Breast epithelium (tissue), 4 donors: Measurements from ENCODE around the gene POU2AF3. TPM values are rescaled to one million over a fixed set of nuclear protein-coding genes. Genes with fewer than 3 reads are reported as not detected.

Experiments
- DNase-seq, 2 donors: peaks; one replicate each; pipeline ENCODE4 v3.0.0-alpha.2; 2019; ENCODE audit warnings: low spot score in 2 of 2
- H3K27ac ChIP-seq, 2 donors: fragments of 200-600 bp; sonication (generic) in 1 of 2; one replicate each; pipeline ENCODE4 v1.5.1; 2016 to 2019; ENCODE audit warnings: mild to moderate bottlenecking in 1 of 2
- H3K27me3 ChIP-seq, 2 donors: fragments of 200-600 bp; sonication (generic) in 1 of 2; one replicate each; pipeline versions ENCODE4 v1.5.1 to v1.6.0; 2017 to 2019; ENCODE audit warnings: control low read depth in 1 of 2, mild to moderate bottlenecking in 1 of 2
- H3K36me3 ChIP-seq: fragments of 200-600 bp; one replicate; pipeline ENCODE4 v1.5.1; 2019
- H3K4me1 ChIP-seq, 2 donors: fragments of 200-600 bp; sonication (generic); one replicate each; pipeline ENCODE4 v1.5.1; 2016 to 2019; ENCODE audit warnings: control low read depth in 1 of 2
- H3K4me3 ChIP-seq, 3 donors: fragments of 200-600 bp; sonication (generic); 1 replicate in 2 of 3; 2 replicates in 1 of 3; pipeline ENCODE4 v1.5.1; 2016 to 2019; ENCODE audit warnings: mild to moderate bottlenecking in 3 of 3, moderate library complexity in 2 of 3
- H3K9me3 ChIP-seq, 2 donors: fragments of 200-600 bp; sonication (generic) in 1 of 2; one replicate each; pipeline ENCODE4 v1.5.1; 2016 to 2019; ENCODE audit warnings: control low read depth in 1 of 2
- POLR2A ChIP-seq: fragments of 450-650 bp; IDR thresholded peaks from one replicate; pipeline ENCODE4 v1.6.1; 2016; ENCODE audit warnings: antibody characterized with exemption, mild to moderate bottlenecking, moderate library complexity
- POLR2AphosphoS5 ChIP-seq, 3 donors: sonication (generic); formaldehyde crosslinking; IDR thresholded peaks; one replicate each; pipeline ENCODE4 v1.6.1; 2017; ENCODE audit warnings: antibody characterized with exemption in 3 of 3
- intact Hi-C: fragments of 100-400 bp; cut with DNase I; formaldehyde crosslinking; loops from one replicate; pipeline ENCODE4 v1.15.1; 2023; ENCODE audit warnings: low total_unique reads
- total RNA-seq, 3 donors: library from RNA; depleted of rRNA; stranded (reverse); fragments of >200 nt; gene quantifications; one replicate each; pipeline ENCODE4 v1.1.0, GENCODE V29; 2016
- TF ChIP-seq, protein P1 (sequence below), 3 donors: fragments of 450-650 bp; IDR thresholded peaks; one replicate each; pipeline ENCODE4 v1.5.1; 2016 to 2017; ENCODE audit warnings: antibody characterized with exemption in 3 of 3, mild to moderate bottlenecking in 3 of 3, moderate library complexity in 3 of 3

POU2AF3 gene
- total RNA-seq, 3 donors from 2014 or later, result 1.4 to 3.6 (median 1.6) TPM

DNA sequence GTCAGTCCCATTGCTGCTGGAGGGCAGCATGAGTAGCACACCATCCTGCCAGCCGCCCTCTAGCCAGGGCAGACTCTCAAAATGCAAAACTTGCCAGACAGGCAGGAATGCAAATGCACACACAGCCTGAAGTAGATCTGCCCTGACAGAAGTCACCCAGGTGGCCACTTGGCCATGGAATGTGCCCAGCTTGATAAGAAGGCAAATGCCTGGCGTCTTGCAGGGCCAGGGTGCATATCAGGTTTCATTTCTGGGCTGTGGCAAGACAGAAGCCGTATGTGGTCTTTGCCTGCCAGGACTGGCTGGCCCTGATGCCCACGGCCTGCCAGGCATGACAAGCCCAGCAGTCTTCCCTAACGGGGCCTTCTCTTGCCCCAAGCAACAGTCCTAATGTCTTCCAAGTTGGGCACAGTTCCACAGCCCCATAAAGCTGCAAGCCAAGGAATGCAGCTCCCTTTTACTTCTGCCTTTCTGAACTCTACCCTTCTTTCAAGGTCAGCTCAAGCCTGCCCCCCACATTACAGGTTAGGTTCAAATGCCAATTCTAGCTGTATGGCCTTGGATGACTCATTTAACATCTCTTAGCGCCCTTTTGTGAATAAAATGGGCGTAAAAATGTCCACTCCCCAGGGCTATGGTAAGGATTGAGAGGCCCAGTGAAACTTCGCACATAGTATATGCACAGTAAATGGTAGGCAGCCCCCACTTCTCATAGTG, 29.7 kb downstream of the POU2AF3 start:
- DNase-seq, result no peak

DNA sequence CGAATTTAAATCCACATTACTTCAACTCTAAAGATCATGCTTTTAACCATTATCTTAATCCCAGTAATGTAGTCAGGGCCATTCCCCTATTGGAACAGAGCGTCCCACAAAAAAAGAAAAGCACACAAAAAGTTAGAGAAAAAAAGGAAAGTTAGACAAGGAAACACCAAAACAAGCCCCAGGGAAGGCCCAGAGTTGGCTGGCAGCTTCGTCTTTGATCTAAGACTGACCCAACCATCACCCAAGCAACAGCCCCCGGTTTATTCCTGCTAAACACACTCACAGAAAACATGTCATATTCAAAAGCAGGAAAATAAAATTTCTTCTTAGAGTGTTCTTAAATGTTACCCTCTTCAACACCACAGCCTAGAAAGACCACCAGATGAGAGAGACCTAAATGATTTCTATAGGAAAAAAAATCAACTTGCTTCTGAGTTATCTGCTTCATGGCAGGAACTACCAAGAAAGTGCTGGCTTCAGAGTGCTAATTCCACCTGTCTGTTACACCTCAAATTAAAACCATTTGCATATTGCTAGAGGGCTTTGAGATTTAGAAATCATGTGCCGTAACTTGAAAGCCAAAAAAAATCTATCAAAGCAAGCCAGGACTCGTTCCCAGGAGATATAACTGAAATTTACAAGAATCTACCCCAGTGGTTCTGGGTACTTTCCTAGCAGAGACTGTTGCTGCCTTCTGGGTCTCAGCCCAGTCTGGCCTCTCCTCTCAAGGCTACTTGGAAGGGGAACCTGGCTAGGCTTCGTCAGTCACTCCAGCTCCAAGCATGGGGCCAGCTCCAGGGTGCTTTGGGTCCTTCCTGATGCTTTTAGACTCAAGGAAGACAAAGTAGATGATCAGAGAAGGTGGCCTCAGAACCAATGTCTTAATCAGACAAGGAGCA, 31.2 kb downstream of the POU2AF3 start:
- no peak for TF ChIP-seq POLR2AphosphoS5 (IDR thresholded peaks at IDR 0.05)
- TF ChIP-seq, protein P1, sequence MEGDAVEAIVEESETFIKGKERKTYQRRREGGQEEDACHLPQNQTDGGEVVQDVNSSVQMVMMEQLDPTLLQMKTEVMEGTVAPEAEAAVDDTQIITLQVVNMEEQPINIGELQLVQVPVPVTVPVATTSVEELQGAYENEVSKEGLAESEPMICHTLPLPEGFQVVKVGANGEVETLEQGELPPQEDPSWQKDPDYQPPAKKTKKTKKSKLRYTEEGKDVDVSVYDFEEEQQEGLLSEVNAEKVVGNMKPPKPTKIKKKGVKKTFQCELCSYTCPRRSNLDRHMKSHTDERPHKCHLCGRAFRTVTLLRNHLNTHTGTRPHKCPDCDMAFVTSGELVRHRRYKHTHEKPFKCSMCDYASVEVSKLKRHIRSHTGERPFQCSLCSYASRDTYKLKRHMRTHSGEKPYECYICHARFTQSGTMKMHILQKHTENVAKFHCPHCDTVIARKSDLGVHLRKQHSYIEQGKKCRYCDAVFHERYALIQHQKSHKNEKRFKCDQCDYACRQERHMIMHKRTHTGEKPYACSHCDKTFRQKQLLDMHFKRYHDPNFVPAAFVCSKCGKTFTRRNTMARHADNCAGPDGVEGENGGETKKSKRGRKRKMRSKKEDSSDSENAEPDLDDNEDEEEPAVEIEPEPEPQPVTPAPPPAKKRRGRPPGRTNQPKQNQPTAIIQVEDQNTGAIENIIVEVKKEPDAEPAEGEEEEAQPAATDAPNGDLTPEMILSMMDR (IDR thresholded peaks at IDR 0.05), result no peak
- no peak for TF ChIP-seq POLR2A
- peak overlapping the region; percentile 59 to 67 for H3K27ac ChIP-seq
- DNase-seq, result no peak
- peaks cover 5 to 6% of the 10 kb centered on the region in 2 donors for H3K4me1 ChIP-seq
- H3K4me3 ChIP-seq, result no peak overlapping the region
- no peaks in the 10 kb centered on the region for H3K36me3 ChIP-seq
- intact Hi-C loops, result no loop called here
- no peaks in the 10 kb centered on the region for H3K9me3 ChIP-seq
- no peaks in the 10 kb centered on the region for H3K27me3 ChIP-seq

More for the DNA sequence above, 29.7 kb downstream of the POU2AF3 start:
- peaks cover 5 to 6% of the 10 kb centered on the region in 2 donors for H3K4me1 ChIP-seq
- H3K36me3 ChIP-seq, result no peaks in the 10 kb centered on the region
- H3K27ac ChIP-seq, result peak overlapping the region; percentile 25 to 26
- TF ChIP-seq POLR2AphosphoS5 (IDR thresholded peaks at IDR 0.05) (no peak), POLR2A (no peak)
- TF ChIP-seq, protein P1 (IDR thresholded peaks at IDR 0.05), result no peak
- H3K9me3 ChIP-seq, result no peaks in the 10 kb centered on the region
- no peak overlapping the region for H3K4me3 ChIP-seq
- H3K27me3 ChIP-seq, result no peaks in the 10 kb centered on the region
- intact Hi-C loops, result no loop called here

DNA sequence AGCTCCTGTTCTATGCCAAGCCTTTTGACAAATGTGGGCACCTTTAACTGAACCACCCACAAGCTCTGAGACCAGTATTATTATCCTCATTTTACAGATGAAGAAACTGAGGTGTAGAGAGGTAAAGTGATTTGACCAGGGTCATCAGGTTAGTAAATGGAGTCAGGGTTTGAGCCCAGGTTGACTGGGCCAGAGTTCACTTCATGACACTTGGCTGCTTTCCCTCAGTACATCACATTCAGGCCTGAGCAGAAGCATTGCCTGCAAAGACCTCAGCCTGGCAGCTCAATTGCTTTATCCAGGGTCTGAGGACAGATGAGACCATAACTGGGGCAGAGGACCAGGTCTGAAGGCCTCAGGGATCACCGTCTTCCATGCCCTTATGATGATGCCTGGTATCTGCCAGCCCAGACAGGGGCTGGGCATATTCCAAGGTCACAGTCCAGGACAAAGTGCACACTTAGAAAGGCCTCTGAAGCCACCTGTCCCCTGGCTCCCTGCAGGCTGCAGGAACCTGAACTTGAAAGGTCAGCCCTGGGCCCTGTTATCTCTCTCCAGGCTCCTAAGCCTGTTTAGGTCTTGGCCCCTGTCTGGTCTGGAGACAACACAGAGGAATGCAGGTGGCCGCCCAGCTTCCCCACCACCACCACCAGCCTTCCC, 32.0 kb downstream of the POU2AF3 start:
- H3K27ac ChIP-seq, result peak overlapping the region; percentile 59 to 67
- DNase-seq, result no peak
- H3K4me1 ChIP-seq, result peaks cover 6 to 11% of the 10 kb centered on the region in 2 donors
- H3K4me3 ChIP-seq, result no peak overlapping the region
- no peak for TF ChIP-seq POLR2A
- TF ChIP-seq, protein P1 (IDR thresholded peaks at IDR 0.05), result no peak
- TF ChIP-seq POLR2AphosphoS5 (IDR thresholded peaks at IDR 0.05), result no peak
- no peaks in the 10 kb centered on the region for H3K36me3 ChIP-seq
- no peaks in the 10 kb centered on the region for H3K9me3 ChIP-seq
- intact Hi-C loops, result no loop called here
- no peaks in the 10 kb centered on the region for H3K27me3 ChIP-seq

DNA sequence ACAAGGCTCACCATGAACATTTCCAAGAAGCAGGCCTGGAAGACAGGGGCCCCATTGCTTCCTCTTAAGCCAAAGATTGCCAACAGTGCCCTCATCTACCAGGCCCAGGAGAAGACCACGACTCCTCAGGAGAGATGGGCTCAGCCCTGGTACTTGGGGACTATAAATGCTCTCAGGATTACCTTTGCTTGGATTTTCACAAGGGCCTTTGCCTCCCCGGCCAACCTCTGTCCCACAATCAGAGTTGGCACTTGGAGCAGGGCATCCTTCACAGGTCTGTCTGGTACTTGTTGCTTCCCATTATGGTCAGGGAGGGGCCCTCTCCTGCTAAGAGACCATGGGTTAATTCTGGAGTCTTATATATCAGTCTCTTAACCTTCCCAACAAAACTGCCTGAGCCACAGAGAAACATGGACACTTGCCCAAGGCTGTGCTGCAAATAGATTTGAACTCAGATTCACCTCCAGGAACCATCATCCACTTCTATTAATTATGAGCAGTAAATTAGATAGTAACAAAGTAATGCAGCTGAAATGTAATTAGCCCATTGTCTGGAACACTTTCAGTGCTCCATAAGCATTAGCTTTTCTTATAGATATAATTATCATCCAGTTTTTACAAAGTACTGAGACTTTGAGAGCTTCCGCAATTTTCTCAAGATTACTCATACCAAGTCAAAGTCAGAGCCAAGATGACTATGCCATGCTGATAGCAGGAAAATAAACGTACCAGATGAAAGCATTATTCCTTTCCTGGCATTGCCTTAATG, 33.5 kb downstream of the POU2AF3 start:
- TF ChIP-seq POLR2A, result no peak
- TF ChIP-seq POLR2AphosphoS5 (IDR thresholded peaks at IDR 0.05), result no peak
- TF ChIP-seq, protein P1 (IDR thresholded peaks at IDR 0.05), result no peak
- DNase-seq, result no peak
- Histone ChIP-seq H3K27ac (peak overlapping the region in 1 of 2 donors; percentile 12), H3K4me3 (no peak overlapping the region), H3K9me3 (no peaks in the 10 kb centered on the region), H3K27me3 (no peaks in the 10 kb centered on the region), H3K36me3 (no peaks in the 10 kb centered on the region), H3K4me1 (peaks cover 2 to 13% of the 10 kb centered on the region in 2 donors)
- intact Hi-C loops, result no loop called here
